AG04449 (cell line): ENCODE measurements around the gene SEMA6C.
A peak's percentile ranks its signal among the peaks of the same experiment; 100 is the strongest.

Experiments
- CTCF ChIA-PET: fragments of 350-600 bp; formaldehyde crosslinking; extraction: SDS; loops from one replicate; lab custom pipeline; 2021; ENCODE audit warnings: antibody characterized with exemption; lab: Yijun Ruan, JAX
- POLR2A ChIA-PET: fragments of 400-600, 350-600 bp; formaldehyde crosslinking; extraction: SDS; loops from one replicate; lab custom pipeline; 2020; ENCODE audit warnings: antibody characterized with exemption, inconsistent platforms; lab: Yijun Ruan, JAX
- DNase-seq: peaks from one replicate; pipeline ENCODE4 v3.0.0-alpha.2; 2010; ENCODE audit warnings: low read depth, low spot score
- H3K4me3 ChIP-seq: 2 replicates; pipeline ENCODE4 v1.5.1; 2011; ENCODE audit warnings: low read depth, mild to moderate bottlenecking, control low read depth, low read length
- CTCF ChIP-seq: IDR thresholded peaks from one replicate; pipeline ENCODE4 v1.5.1; 2011; ENCODE audit warnings: mild to moderate bottlenecking, moderate library complexity, low read length, control low read depth, inconsistent platforms; ENCODE audit not compliant: insufficient read depth; ENCODE audit errors: missing control alignments

The SEMA6C gene

GRCh38 chr1:151165281-151165737 is 18.9 kb upstream of the SEMA6C start:
- POLR2A ChIA-PET: interaction anchor here (0.7 to 1.6 kb wide), 6 partner anchors 11 to 66 kb away, joined by 3 to 8 read pairs (median 3); partner anchors contain the start of genes SEMA6C, TMOD4 and VPS72
- no peak for DNase-seq
- CTCF ChIA-PET: interaction anchor here (0.8 to 19.8 kb wide), 7 partner anchors 10 to 141 kb away, joined by 3 to 412 read pairs (median 5); partner anchors contain the start of genes TMOD4 and TNFAIP8L2
- no peak for TF ChIP-seq CTCF
- peak overlapping the region; percentile 87 for H3K4me3 ChIP-seq

- CTCF ChIA-PET: interaction anchor here (0.6 to 19.8 kb wide), 8 partner anchors 9 to 189 kb away, joined by 3 to 412 read pairs (median 4); partner anchors contain the start of genes TMOD4 and TNFAIP8L2
- POLR2A ChIA-PET: interaction anchor here (0.7 to 1.6 kb wide), 5 partner anchors 11 to 35 kb away, joined by 3 to 8 read pairs (median 3); partner anchors contain the start of genes SEMA6C, TMOD4 and VPS72
- no peak for DNase-seq
- H3K4me3 ChIP-seq: peak overlapping the region; percentile 87
- TF ChIP-seq CTCF: no peak
Observed at GRCh38 chr1:151164732-151165280, 18.4 kb upstream of the SEMA6C start.

- DNase-seq: no peak
- ChIA-PET CTCF (interaction anchor here (0.9 to 19.8 kb wide), 2 partner anchors 44 to 60 kb away, joined by 3 to 412 read pairs; no protein-coding TSS in a partner anchor), POLR2A (no interaction called here)
- H3K4me3 ChIP-seq: no peak overlapping the region
- TF ChIP-seq CTCF: no peak
Observed at GRCh38 chr1:151159373-151159772, 12.9 kb upstream of the SEMA6C start.

GRCh38 chr1:151158751-151159251 is 12.4 kb upstream of the SEMA6C start:
- ChIA-PET POLR2A (no interaction called here), CTCF (interaction anchor here (0.9 to 19.8 kb wide), 4 partner anchors 10 to 134 kb away, joined by 3 to 412 read pairs (median 4); no protein-coding TSS in a partner anchor)
- no peak overlapping the region for H3K4me3 ChIP-seq

GRCh38 chr1:151158326-151158725 is 11.9 kb upstream of the SEMA6C start:
- no peak overlapping the region for H3K4me3 ChIP-seq
- no peak for DNase-seq
- ChIA-PET POLR2A (no interaction called here), CTCF (interaction anchor here (1.3 to 19.8 kb wide), 3 partner anchors 9 to 134 kb away, joined by 4 to 412 read pairs (median 4); no protein-coding TSS in a partner anchor)
- no peak for TF ChIP-seq CTCF

More at GRCh38 chr1:151158751-151159251, 12.4 kb upstream of the SEMA6C start:
- no peak for TF ChIP-seq CTCF
- no peak for DNase-seq

- DNase-seq: no peak
- TF ChIP-seq CTCF: no peak
- no peak overlapping the region for H3K4me3 ChIP-seq
- POLR2A ChIA-PET: no interaction called here
- CTCF ChIA-PET: interaction anchor here (0.6 to 19.8 kb wide), 12 partner anchors 8 to 132 kb away, joined by 3 to 412 read pairs (median 6); partner anchors contain the start of genes C1orf56, LYSMD1 and SCNM1
Observed at GRCh38 chr1:151157067-151157531, 10.7 kb upstream of the SEMA6C start.
